ENCODE measurements around the gene NFKBIE. TPM values are rescaled to one million over a fixed set of nuclear protein-coding genes. Genes with fewer than 3 reads are reported as not detected.
A peak's percentile ranks its signal among the peaks of the same experiment; 100 is the strongest.

Gene NFKBIE
- total RNA-seq, 1 experiment from 2014 or later = 7.6 TPM

DNA sequence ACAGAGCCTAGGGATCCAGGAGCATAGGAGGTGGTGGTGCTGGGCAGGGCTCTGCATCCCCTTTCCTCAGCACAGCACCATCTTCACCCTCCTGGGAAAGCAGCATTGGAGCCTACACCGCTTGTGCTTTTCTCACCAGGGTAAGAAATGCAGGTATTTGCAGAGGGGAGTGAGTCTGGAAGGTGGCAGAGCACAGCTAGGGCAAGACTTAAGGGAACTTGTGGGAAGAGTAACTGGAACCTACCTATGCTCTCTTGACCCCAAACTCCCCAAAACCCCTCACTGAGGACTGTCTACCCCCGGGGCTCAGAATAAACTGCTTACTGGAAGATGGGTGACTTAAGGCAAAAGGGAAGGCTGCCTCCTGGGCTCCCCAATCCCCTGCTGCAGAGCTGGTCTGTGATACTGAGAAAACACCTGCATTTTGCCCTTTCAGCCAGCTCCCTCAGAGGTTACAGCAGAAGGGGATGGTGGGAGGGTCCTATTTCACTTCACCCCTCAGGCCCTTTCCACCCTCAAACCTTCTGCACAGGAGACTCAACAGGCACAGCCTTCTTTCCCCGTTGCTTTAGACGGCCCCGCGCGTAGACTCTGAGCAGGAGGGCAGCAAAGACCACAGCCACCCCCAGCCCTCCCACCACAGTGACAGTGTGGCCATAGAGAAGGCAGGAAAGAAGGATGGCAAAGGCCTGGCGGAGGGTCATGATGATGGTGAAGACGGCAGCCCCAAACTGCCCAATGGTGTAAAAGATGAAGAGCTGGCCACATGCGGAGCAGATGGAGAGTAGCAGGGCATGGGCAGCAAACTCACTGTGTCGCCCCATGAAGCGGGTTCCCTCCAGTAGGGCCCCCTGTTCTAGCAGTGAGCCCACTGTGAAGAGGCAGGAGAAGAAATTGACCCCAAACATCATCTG is 10.9 kb downstream of the NFKBIE start:
- BruUV-seq (replicated peaks) = no TSS peak
- Histone ChIP-seq H3K27ac (ENCODE audit: low read depth, low read length) (peak overlapping the region; percentile 95), H3K9me3 (ENCODE audit: control insufficient read depth in 1 of 2, insufficient read depth in 1 of 2, low read depth in 1 of 2, low read length in 2 of 2) (no peaks in the 10 kb centered on the region), H3K27me3 (ENCODE audit: insufficient read depth, low read length) (no peaks in the 10 kb centered on the region), H3K4me3 (replicated peaks in 1 of 2; ENCODE audit: low read depth in 1 of 2, low read length in 2 of 2) (no peak overlapping the region), H3K36me3 (ENCODE audit: control insufficient read depth in 1 of 2, insufficient read depth in 2 of 2, low read length in 2 of 2) (peaks cover 43 to 48% of the 10 kb centered on the region in 2 experiments), H3K9ac (ENCODE audit: low read length) (no peak overlapping the region), H3K79me2 (ENCODE audit: insufficient read depth, low read length) (peaks cover 50% of the 10 kb centered on the region), H4K20me1 (ENCODE audit: insufficient read depth) (peaks cover 49% of the 10 kb centered on the region; the same call in 1 of the 2 replicates), H3K4me1 (ENCODE audit: control insufficient read depth in 1 of 2, insufficient read depth in 2 of 2, low read length in 2 of 2) (peaks cover 2 to 27% of the 10 kb centered on the region in 2 experiments; a peak in 3 of 4 replicates), H3K9me2 (ENCODE audit: insufficient read depth) (no peaks in the 10 kb centered on the region), H2AFZ (ENCODE audit: low read depth, low read length, poor library complexity, severe bottlenecking) (no peak overlapping the region), H3K4me2 (ENCODE audit: low read length) (no peak overlapping the region)
- intact Hi-C loops (cut with micrococcal nuclease) = loop anchor here (5.0 kb wide), 1 partner anchor 157 kb away; no protein-coding TSS in a partner anchor
- peak; percentile 6 for ATAC-seq
- ChIA-PET RAD21 (ENCODE audit: low non-redundant PET in 1 of 2, low total read pairs in 2 of 2, uncharacterized antibody in 2 of 2, unreplicated experiment in 2 of 2) (no interaction called here), POLR2A (interaction anchor here (1.1 to 3.4 kb wide), 3 partner anchors 8 to 12 kb away, joined by 3 to 74 read pairs (median 4); partner anchors contain the start of gene HSP90AB1), CTCF (interaction anchor here (0.6 to 2.2 kb wide), 7 partner anchors 10 to 158 kb away, joined by 3 to 7 read pairs (median 3); partner anchors contain the start of gene SLC29A1)
- DNase-seq (ENCODE audit: low read depth, low spot score) = no peak
- TF ChIP-seq CEBPB (IDR thresholded peaks at IDR 0.05; ENCODE audit: low read depth) (no peak), ELF1 (IDR thresholded peaks at IDR 0.05; ENCODE audit: borderline replicate concordance, low read depth) (no peak)

DNA sequence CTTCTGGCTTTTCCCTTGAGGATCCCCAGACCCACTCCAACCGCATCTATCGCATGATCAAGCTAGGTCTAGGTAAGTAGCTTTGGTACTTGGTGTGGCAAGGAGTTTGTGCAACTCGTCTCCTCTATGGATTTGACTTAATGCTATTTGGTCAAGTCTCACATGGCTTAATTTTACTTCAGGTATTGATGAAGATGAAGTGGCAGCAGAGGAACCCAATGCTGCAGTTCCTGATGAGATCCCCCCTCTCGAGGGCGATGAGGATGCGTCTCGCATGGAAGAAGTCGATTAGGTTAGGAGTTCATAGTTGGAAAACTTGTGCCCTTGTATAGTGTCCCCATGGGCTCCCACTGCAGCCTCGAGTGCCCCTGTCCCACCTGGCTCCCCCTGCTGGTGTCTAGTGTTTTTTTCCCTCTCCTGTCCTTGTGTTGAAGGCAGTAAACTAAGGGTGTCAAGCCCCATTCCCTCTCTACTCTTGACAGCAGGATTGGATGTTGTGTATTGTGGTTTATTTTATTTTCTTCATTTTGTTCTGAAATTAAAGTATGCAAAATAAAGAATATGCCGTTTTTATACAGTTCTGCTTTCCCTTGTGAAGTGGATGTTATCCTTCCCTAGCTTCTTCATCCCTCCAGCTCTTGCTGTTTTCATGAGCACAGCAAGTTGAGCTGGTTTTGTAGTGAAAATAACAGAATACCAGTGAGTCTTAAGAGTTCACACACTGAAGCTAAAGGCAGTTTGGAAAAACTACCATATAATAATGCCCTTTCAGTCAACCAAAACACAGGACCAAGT is 11.8 kb downstream of the NFKBIE start:
- ATAC-seq (peak; percentile 22), DNase-seq (ENCODE audit: low read depth, low spot score) (no peak)
- H3K4me1 ChIP-seq (ENCODE audit: control insufficient read depth in 1 of 2, insufficient read depth in 2 of 2, low read length in 2 of 2) = peaks cover 6 to 36% of the 10 kb centered on the region in 2 experiments
- H3K9me3 ChIP-seq (ENCODE audit: control insufficient read depth in 1 of 2, insufficient read depth in 1 of 2, low read depth in 1 of 2, low read length in 2 of 2) = no peaks in the 10 kb centered on the region
- no peaks in the 10 kb centered on the region for H3K9me2 ChIP-seq (ENCODE audit: insufficient read depth)
- TF ChIP-seq, protein P1, sequence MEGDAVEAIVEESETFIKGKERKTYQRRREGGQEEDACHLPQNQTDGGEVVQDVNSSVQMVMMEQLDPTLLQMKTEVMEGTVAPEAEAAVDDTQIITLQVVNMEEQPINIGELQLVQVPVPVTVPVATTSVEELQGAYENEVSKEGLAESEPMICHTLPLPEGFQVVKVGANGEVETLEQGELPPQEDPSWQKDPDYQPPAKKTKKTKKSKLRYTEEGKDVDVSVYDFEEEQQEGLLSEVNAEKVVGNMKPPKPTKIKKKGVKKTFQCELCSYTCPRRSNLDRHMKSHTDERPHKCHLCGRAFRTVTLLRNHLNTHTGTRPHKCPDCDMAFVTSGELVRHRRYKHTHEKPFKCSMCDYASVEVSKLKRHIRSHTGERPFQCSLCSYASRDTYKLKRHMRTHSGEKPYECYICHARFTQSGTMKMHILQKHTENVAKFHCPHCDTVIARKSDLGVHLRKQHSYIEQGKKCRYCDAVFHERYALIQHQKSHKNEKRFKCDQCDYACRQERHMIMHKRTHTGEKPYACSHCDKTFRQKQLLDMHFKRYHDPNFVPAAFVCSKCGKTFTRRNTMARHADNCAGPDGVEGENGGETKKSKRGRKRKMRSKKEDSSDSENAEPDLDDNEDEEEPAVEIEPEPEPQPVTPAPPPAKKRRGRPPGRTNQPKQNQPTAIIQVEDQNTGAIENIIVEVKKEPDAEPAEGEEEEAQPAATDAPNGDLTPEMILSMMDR (IDR thresholded peaks at IDR 0.05 in 2 of 3, conservative IDR thresholded peaks at IDR 0.05 in 1 of 3; ENCODE audit: borderline replicate concordance in 1 of 3, insufficient read depth in 1 of 3, low read depth in 2 of 3, low read length in 2 of 3) = peak in 2 of 3 experiments; percentile 57 to 60; a peak in 4 of 6 replicates
- TF ChIP-seq SIN3A (IDR thresholded peaks at IDR 0.05; ENCODE audit: low read depth) = no peak
- peak; percentile 9; the same call in 1 of the 2 replicates for TF ChIP-seq POLR2AphosphoS5 (IDR thresholded peaks at IDR 0.05; ENCODE audit: low read depth, low read length)
- H3K79me2 ChIP-seq (ENCODE audit: insufficient read depth, low read length) = peaks cover 59% of the 10 kb centered on the region
- no peak overlapping the region for H3K4me3 ChIP-seq (replicated peaks in 1 of 2; ENCODE audit: low read depth in 1 of 2, low read length in 2 of 2)
- BruUV-seq (replicated peaks) = TSS peak; percentile 4
- ChIA-PET RAD21 (ENCODE audit: low non-redundant PET in 1 of 2, low total read pairs in 2 of 2, uncharacterized antibody in 2 of 2, unreplicated experiment in 2 of 2) (no interaction called here), POLR2A (no interaction called here), CTCF (interaction anchor here (0.6 to 2.2 kb wide), 3 partner anchors 11 to 157 kb away, joined by 3 to 7 read pairs (median 6); no protein-coding TSS in a partner anchor)
- no peak overlapping the region for H2AFZ ChIP-seq (ENCODE audit: low read depth, low read length, poor library complexity, severe bottlenecking)
- H3K36me3 ChIP-seq (ENCODE audit: control insufficient read depth in 1 of 2, insufficient read depth in 2 of 2, low read length in 2 of 2) = peaks cover 50 to 57% of the 10 kb centered on the region in 2 experiments
- H3K4me2 ChIP-seq (ENCODE audit: low read length) = no peak overlapping the region
- H4K20me1 ChIP-seq (ENCODE audit: insufficient read depth) = peaks cover 58% of the 10 kb centered on the region; the same call in 1 of the 2 replicates
- no peak overlapping the region for H3K9ac ChIP-seq (ENCODE audit: low read length)
- no peak overlapping the region; the same call in 1 of the 2 replicates for H3K27ac ChIP-seq (ENCODE audit: low read depth, low read length)
- intact Hi-C loops (cut with micrococcal nuclease) = loop anchor here (5.0 kb wide), 1 partner anchor 156 kb away; no protein-coding TSS in a partner anchor
- no peaks in the 10 kb centered on the region for H3K27me3 ChIP-seq (ENCODE audit: insufficient read depth, low read length)

Data from HCT116 (cell line).